ENCODE data around the gene ZDHHC5. TPM values are rescaled to one million over a fixed set of nuclear protein-coding genes. Genes with fewer than 3 reads are reported as not detected.

Gene ZDHHC5
- total RNA-seq, 1 experiment from 2014 or later: 51.6 TPM

- TF ChIP-seq, protein P1, sequence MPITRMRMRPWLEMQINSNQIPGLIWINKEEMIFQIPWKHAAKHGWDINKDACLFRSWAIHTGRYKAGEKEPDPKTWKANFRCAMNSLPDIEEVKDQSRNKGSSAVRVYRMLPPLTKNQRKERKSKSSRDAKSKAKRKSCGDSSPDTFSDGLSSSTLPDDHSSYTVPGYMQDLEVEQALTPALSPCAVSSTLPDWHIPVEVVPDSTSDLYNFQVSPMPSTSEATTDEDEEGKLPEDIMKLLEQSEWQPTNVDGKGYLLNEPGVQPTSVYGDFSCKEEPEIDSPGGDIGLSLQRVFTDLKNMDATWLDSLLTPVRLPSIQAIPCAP (CRISPR knock-in tag; IDR thresholded peaks at IDR 0.05): no peak
Observed at GRCh38 chr11:57727185-57727584, 59.3 kb downstream of the ZDHHC5 start (continued).

- TF ChIP-seq, protein P2, sequence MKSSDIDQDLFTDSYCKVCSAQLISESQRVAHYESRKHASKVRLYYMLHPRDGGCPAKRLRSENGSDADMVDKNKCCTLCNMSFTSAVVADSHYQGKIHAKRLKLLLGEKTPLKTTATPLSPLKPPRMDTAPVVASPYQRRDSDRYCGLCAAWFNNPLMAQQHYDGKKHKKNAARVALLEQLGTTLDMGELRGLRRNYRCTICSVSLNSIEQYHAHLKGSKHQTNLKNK (CRISPR knock-in tag; IDR thresholded peaks at IDR 0.05): no peak
- TF ChIP-seq ZNF396 (CRISPR knock-in tag; IDR thresholded peaks at IDR 0.05; ENCODE audit: borderline replicate concordance) (no peak), ZNF263 (CRISPR knock-in tag; IDR thresholded peaks at IDR 0.05; ENCODE audit: low read depth) (no peak), TEAD1 (CRISPR knock-in tag; IDR thresholded peaks at IDR 0.05) (no peak), SMAD3 (CRISPR knock-in tag; IDR thresholded peaks at IDR 0.05; ENCODE audit: borderline replicate concordance) (no peak), ATF1 (CRISPR knock-in tag; IDR thresholded peaks at IDR 0.05) (no peak), FOXJ3 (CRISPR knock-in tag; IDR thresholded peaks at IDR 0.05; ENCODE audit: borderline replicate concordance) (no peak), CREB1 (CRISPR knock-in tag; IDR thresholded peaks at IDR 0.05) (no peak), E2F5 (CRISPR knock-in tag; IDR thresholded peaks at IDR 0.05) (no peak)
- TF ChIP-seq, protein P3, sequence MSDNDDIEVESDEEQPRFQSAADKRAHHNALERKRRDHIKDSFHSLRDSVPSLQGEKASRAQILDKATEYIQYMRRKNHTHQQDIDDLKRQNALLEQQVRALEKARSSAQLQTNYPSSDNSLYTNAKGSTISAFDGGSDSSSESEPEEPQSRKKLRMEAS (CRISPR knock-in tag; IDR thresholded peaks at IDR 0.05): no peak
- CTCF ChIA-PET: interaction anchor here (0.5 to 2.9 kb wide), 4 partner anchors 15 to 272 kb away, joined by 3 to 15 read pairs (median 4); no protein-coding TSS in a partner anchor
- peak; percentile 70 for ATAC-seq
- Mint-ChIP-seq H3K27ac (peak overlapping the region; percentile 95), H3K9me3 (no peaks in the 10 kb centered on the region), H3K4me3 (peak overlapping the region; percentile 30), H3K27me3 (ENCODE audit: low read depth) (no peaks in the 10 kb centered on the region), H3K36me3 (peaks cover 7% of the 10 kb centered on the region; the same call in 1 of the 2 replicates), H3K4me1 (peaks cover 35% of the 10 kb centered on the region)
- DNase-seq (ENCODE audit: low spot score): no peak
- POLR2A ChIA-PET: interaction anchor here (0.5 to 1.0 kb wide), 2 partner anchors 12 to 39 kb away, joined by 3 to 4 read pairs; partner anchors contain the start of gene SELENOH
Observed at GRCh38 chr11:57728829-57729228, 60.9 kb downstream of the ZDHHC5 start.

DNA sequence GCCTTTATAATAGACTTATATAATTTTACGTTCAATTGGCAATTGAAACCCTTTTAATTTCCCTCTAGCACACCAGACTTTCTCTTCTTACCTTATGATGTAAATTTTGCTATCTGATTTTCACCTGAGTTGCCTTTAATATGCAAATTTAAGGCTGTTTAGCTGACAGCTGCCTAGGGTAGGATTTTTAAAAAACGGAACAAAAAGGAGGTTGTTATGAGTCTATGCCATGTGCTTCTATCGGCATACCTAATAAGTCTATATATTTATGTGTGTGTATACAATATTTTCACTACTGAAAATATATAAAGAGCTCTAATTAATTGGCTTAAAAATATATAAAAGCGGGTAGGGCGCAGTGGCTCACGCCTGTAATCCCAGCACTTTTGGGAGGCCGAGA is 61.6 kb downstream of the ZDHHC5 start:
- H3K36me3 Mint-ChIP-seq: peaks cover 10% of the 10 kb centered on the region; the same call in 1 of the 2 replicates

More for the DNA sequence above, 61.6 kb downstream of the ZDHHC5 start:
- Mint-ChIP-seq H3K27ac (peak overlapping the region; percentile 95; the same call in 1 of the 2 replicates), H3K9me3 (no peaks in the 10 kb centered on the region), H3K4me3 (peak overlapping the region; percentile 30), H3K4me1 (peaks cover 39% of the 10 kb centered on the region), H3K27me3 (ENCODE audit: low read depth) (no peaks in the 10 kb centered on the region)
- TF ChIP-seq, protein P4, sequence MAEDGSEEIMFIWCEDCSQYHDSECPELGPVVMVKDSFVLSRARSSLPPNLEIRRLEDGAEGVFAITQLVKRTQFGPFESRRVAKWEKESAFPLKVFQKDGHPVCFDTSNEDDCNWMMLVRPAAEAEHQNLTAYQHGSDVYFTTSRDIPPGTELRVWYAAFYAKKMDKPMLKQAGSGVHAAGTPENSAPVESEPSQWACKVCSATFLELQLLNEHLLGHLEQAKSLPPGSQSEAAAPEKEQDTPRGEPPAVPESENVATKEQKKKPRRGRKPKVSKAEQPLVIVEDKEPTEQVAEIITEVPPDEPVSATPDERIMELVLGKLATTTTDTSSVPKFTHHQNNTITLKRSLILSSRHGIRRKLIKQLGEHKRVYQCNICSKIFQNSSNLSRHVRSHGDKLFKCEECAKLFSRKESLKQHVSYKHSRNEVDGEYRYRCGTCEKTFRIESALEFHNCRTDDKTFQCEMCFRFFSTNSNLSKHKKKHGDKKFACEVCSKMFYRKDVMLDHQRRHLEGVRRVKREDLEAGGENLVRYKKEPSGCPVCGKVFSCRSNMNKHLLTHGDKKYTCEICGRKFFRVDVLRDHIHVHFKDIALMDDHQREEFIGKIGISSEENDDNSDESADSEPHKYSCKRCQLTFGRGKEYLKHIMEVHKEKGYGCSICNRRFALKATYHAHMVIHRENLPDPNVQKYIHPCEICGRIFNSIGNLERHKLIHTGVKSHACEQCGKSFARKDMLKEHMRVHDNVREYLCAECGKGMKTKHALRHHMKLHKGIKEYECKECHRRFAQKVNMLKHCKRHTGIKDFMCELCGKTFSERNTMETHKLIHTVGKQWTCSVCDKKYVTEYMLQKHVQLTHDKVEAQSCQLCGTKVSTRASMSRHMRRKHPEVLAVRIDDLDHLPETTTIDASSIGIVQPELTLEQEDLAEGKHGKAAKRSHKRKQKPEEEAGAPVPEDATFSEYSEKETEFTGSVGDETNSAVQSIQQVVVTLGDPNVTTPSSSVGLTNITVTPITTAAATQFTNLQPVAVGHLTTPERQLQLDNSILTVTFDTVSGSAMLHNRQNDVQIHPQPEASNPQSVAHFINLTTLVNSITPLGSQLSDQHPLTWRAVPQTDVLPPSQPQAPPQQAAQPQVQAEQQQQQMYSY (CRISPR knock-in tag; IDR thresholded peaks at IDR 0.05): no peak
- TF ChIP-seq, protein P5, sequence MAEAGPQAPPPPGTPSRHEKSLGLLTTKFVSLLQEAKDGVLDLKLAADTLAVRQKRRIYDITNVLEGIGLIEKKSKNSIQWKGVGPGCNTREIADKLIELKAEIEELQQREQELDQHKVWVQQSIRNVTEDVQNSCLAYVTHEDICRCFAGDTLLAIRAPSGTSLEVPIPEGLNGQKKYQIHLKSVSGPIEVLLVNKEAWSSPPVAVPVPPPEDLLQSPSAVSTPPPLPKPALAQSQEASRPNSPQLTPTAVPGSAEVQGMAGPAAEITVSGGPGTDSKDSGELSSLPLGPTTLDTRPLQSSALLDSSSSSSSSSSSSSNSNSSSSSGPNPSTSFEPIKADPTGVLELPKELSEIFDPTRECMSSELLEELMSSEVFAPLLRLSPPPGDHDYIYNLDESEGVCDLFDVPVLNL (CRISPR knock-in tag; IDR thresholded peaks at IDR 0.05; ENCODE audit: borderline replicate concordance, low read depth): no peak
- TF ChIP-seq NFYB (CRISPR knock-in tag; conservative IDR thresholded peaks at IDR 0.05; ENCODE audit: low read depth): no peak
- no peak for TF ChIP-seq NR3C1 (CRISPR knock-in tag; conservative IDR thresholded peaks at IDR 0.05; ENCODE audit: low read depth)
- no peak for TF ChIP-seq PREB (CRISPR knock-in tag; IDR thresholded peaks at IDR 0.05; ENCODE audit: borderline replicate concordance)
- no peak for TF ChIP-seq ZNF121 (CRISPR knock-in tag; IDR thresholded peaks at IDR 0.05)
- TF ChIP-seq FOXK1 (CRISPR knock-in tag; IDR thresholded peaks at IDR 0.05): no peak
- TF ChIP-seq, protein P2 (CRISPR knock-in tag; IDR thresholded peaks at IDR 0.05): no peak
- no peak for TF ChIP-seq MXD4 (CRISPR knock-in tag; IDR thresholded peaks at IDR 0.05; ENCODE audit: borderline replicate concordance)
- TF ChIP-seq CTCF (IDR thresholded peaks at IDR 0.05): no peak
- DNase-seq (ENCODE audit: low spot score): no peak
- ATAC-seq: no peak
- ChIA-PET POLR2A (no interaction called here), CTCF (interaction anchor here (0.5 to 2.9 kb wide), 2 partner anchors 17 to 71 kb away, joined by 4 to 15 read pairs; partner anchors contain the start of genes MED19 and TMX2)

Measured in WTC11 (cell line).